ENCODE data around the gene LGR4. TPM values are rescaled to one million over a fixed set of nuclear protein-coding genes. Genes with fewer than 3 reads are reported as not detected.

Gene LGR4
- total RNA-seq, 1 donor from 2014 or later = 3.0 TPM

DNA sequence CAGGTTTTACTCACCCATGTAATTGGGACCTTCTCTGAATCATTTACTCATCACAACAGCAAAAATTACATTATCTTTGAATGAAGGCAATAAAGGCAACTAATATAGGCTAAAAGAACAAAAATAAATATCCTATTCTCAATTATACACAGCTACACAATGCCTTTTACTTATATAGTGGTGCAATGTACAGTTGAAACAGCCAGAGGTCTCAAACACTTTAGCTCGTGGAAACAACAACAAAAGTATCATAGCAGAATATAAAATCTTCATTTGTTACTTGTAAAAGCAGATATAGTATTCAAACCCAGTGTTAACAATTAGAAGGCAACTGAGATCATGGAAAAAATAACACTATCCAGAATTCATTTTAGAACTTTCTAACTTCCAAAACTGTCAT, 88.9 kb downstream of the LGR4 start:
- ChIA-PET CTCF (no interaction called here), POLR2A (no interaction called here)
- intact Hi-C loops (cut with micrococcal nuclease) = no loop called here
- Mint-ChIP-seq H3K36me3 (ENCODE audit: low read depth) (peaks cover 9% of the 10 kb centered on the region), H3K27ac (no peak overlapping the region), H3K4me1 (no peaks in the 10 kb centered on the region), H3K4me3 (no peak overlapping the region), H3K9me3 (no peaks in the 10 kb centered on the region), H3K27me3 (no peaks in the 10 kb centered on the region)
- no peak for DNase-seq
- no peak for ATAC-seq (ENCODE audit: low read depth)
- TF ChIP-seq, protein P1, sequence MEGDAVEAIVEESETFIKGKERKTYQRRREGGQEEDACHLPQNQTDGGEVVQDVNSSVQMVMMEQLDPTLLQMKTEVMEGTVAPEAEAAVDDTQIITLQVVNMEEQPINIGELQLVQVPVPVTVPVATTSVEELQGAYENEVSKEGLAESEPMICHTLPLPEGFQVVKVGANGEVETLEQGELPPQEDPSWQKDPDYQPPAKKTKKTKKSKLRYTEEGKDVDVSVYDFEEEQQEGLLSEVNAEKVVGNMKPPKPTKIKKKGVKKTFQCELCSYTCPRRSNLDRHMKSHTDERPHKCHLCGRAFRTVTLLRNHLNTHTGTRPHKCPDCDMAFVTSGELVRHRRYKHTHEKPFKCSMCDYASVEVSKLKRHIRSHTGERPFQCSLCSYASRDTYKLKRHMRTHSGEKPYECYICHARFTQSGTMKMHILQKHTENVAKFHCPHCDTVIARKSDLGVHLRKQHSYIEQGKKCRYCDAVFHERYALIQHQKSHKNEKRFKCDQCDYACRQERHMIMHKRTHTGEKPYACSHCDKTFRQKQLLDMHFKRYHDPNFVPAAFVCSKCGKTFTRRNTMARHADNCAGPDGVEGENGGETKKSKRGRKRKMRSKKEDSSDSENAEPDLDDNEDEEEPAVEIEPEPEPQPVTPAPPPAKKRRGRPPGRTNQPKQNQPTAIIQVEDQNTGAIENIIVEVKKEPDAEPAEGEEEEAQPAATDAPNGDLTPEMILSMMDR (IDR thresholded peaks at IDR 0.05) = no peak

DNA sequence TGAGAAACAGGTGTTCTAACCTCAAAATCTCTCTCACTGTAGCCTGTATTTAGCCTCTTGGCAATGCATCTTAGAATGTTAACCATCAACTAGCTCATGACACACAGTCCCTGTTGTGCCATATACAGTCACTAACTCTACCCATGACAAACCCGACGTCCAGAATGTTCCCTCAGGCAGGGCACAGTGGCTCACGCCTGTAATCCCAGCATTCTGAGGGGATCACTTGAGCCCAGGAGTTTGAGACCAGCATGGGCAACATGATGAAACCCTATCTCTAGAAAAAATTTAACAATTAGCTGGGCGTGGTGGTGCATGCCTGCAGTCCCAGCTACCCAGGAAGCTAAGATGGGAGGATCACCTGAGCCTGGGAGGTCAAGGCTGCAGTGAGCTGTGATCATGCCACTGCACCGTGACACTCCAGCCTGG, 91.3 kb downstream of the LGR4 start:
- no peaks in the 10 kb centered on the region for H3K4me1 Mint-ChIP-seq
- CTCF ChIA-PET = no interaction called here
- H3K36me3 Mint-ChIP-seq (ENCODE audit: low read depth) = peaks cover 9% of the 10 kb centered on the region
- intact Hi-C loops (cut with micrococcal nuclease) = loop anchor here (2.0 kb wide), 1 partner anchor 20 kb away; no protein-coding TSS in a partner anchor
- POLR2A ChIA-PET = no interaction called here
- H3K4me3 Mint-ChIP-seq = no peak overlapping the region
- ATAC-seq (ENCODE audit: low read depth) (no peak), DNase-seq (no peak)
- TF ChIP-seq, protein P1 (IDR thresholded peaks at IDR 0.05) = no peak
- no peaks in the 10 kb centered on the region for H3K27me3 Mint-ChIP-seq
- H3K9me3 Mint-ChIP-seq = no peaks in the 10 kb centered on the region
- H3K27ac Mint-ChIP-seq = no peak overlapping the region

DNA sequence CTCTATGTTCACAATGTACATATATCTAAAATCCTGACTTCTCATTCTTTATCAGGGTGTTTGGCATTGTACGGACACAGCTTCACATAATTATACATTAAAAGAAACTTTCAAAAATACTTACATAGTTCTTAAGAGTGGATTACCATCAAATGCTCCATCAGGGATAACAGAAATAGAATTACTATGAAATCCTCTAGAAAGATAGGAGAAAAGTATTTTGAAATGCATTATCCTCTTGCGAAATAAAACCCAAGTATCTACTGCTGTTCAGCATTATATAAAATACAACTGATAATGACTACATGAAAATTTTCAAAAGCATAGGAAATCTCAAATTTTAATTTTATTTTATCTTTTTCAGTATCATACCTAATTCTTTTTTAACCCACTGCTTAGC, 91.8 kb downstream of the LGR4 start:
- no peak overlapping the region for H3K4me3 Mint-ChIP-seq
- ATAC-seq (ENCODE audit: low read depth) = no peak

DNA sequence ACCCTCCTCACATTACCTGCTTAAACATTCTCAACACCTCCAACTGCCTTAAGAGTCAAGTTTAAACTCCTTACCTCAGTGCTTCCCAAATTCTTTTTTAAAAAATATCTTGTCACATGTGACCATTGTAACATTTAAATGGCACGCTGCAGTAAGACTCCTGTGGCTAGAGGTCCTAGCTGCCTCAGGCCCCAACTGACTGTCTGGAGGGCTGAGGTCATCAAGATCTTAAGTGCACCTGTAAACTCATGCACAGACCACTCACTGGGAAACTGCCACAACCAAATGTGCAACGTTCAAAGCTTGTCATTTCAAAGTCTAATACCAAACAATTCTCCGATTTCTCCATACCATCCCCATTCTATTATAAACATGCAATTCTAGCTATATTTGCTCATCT, 93.1 kb downstream of the LGR4 start:
- ATAC-seq (ENCODE audit: low read depth) (no peak), DNase-seq (no peak)
- Mint-ChIP-seq H3K4me3 (no peak overlapping the region), H3K9me3 (no peaks in the 10 kb centered on the region), H3K27me3 (no peaks in the 10 kb centered on the region), H3K4me1 (no peaks in the 10 kb centered on the region), H3K36me3 (ENCODE audit: low read depth) (peaks cover 4% of the 10 kb centered on the region), H3K27ac (no peak overlapping the region)
- CTCF ChIA-PET = no interaction called here
- TF ChIP-seq, protein P1 (IDR thresholded peaks at IDR 0.05) = no peak
- intact Hi-C loops (cut with micrococcal nuclease) = no loop called here
- POLR2A ChIA-PET = no interaction called here

More for the DNA sequence above, 91.8 kb downstream of the LGR4 start:
- ChIA-PET POLR2A (no interaction called here), CTCF (no interaction called here)
- intact Hi-C loops (cut with micrococcal nuclease) = loop anchor here (2.0 kb wide), 1 partner anchor 20 kb away; no protein-coding TSS in a partner anchor
- H3K27me3 Mint-ChIP-seq = no peaks in the 10 kb centered on the region
- peaks cover 9% of the 10 kb centered on the region for H3K36me3 Mint-ChIP-seq (ENCODE audit: low read depth)
- H3K27ac Mint-ChIP-seq = no peak overlapping the region
- DNase-seq = no peak
- TF ChIP-seq, protein P1 (IDR thresholded peaks at IDR 0.05) = no peak
- no peaks in the 10 kb centered on the region for H3K9me3 Mint-ChIP-seq
- H3K4me1 Mint-ChIP-seq = no peaks in the 10 kb centered on the region

DNA sequence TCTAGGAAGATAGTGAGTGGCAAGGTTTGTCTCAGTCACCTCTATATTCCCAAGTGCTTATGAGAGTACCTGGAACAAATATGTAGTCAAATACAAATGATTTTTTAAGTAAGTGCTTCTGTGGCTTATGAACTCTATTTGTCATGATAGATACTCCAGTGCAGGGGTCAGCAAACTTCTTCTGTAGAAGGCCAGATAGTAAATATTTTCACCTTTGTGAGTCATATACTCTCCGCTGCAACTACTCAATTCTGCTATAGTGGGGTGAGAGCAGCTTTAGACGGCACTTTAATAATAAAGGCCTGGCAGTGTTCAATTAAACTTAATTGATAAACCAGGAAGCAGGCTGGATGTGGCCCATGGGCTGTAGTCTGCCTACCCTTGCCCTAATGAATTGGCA, 97.2 kb downstream of the LGR4 start:
- Mint-ChIP-seq H3K9me3 (no peaks in the 10 kb centered on the region), H3K27me3 (no peaks in the 10 kb centered on the region), H3K4me3 (no peak overlapping the region), H3K4me1 (no peaks in the 10 kb centered on the region), H3K36me3 (ENCODE audit: low read depth) (no peaks in the 10 kb centered on the region), H3K27ac (no peak overlapping the region)
- intact Hi-C loops (cut with micrococcal nuclease) = no loop called here
- no peak for DNase-seq
- CTCF ChIA-PET = no interaction called here
- POLR2A ChIA-PET = interaction anchor here (0.6 kb wide), 1 partner anchor 23 kb away, joined by 3 read pairs; no protein-coding TSS in a partner anchor
- no peak for ATAC-seq (ENCODE audit: low read depth)
- TF ChIP-seq, protein P1 (IDR thresholded peaks at IDR 0.05) = no peak
